ENCODE measurements around the gene SLC9A1. TPM values are rescaled to one million over a fixed set of nuclear protein-coding genes. Genes with fewer than 3 reads are reported as not detected.

Gene SLC9A1
- total RNA-seq, 4 donors from 2014 or later = 7.3 to 16.0 (median 10.9) TPM

DNA sequence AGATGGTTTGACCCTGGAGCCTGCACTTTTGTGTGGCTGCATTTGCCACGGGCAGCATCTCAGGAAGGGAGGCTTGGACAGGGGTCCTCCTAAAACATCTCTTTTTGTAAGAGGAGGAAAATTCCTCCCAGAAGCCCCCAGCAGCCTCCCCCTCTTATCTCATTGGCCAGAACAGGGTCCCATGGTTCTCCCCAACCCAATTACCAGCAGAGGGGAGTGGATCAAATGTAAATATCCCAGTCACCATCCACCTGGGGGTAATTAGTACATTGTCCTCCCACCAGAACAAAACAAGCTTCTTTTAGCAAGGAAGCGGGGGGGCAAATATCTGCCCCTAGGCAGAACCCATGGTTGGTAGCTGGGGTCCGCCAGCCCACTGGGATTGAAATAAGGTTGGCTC is 97.5 kb downstream of the SLC9A1 start:
- TF ChIP-seq, protein P1, sequence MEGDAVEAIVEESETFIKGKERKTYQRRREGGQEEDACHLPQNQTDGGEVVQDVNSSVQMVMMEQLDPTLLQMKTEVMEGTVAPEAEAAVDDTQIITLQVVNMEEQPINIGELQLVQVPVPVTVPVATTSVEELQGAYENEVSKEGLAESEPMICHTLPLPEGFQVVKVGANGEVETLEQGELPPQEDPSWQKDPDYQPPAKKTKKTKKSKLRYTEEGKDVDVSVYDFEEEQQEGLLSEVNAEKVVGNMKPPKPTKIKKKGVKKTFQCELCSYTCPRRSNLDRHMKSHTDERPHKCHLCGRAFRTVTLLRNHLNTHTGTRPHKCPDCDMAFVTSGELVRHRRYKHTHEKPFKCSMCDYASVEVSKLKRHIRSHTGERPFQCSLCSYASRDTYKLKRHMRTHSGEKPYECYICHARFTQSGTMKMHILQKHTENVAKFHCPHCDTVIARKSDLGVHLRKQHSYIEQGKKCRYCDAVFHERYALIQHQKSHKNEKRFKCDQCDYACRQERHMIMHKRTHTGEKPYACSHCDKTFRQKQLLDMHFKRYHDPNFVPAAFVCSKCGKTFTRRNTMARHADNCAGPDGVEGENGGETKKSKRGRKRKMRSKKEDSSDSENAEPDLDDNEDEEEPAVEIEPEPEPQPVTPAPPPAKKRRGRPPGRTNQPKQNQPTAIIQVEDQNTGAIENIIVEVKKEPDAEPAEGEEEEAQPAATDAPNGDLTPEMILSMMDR (IDR thresholded peaks at IDR 0.05; ENCODE audit: low read depth) = no peak

GRCh38 chr1:27053977-27054753 is 100.8 kb downstream of the SLC9A1 start:
- TF ChIP-seq, protein P1 (IDR thresholded peaks at IDR 0.05; ENCODE audit: low read depth) = no peak

DNA sequence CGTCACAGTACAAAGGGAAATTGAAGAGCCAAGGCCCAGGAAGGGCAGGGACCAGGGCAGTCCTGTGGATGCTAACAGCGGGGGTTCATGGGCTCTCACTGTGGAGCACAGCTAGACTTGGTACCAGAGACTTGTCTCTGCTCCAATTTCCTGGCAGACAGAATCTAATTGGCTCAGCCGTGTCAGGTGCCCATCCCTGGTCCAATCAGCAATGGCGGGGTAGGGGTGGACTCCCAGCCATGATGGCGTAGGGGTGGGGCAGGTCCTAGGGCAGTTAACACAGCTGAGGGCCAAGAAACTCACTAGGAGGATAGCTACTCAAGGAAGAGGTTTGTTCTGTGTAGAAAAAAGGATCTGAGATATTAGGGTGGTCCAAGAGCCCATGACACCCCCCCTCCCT is 102.4 kb downstream of the SLC9A1 start:
- TF ChIP-seq, protein P1 (IDR thresholded peaks at IDR 0.05; ENCODE audit: low read depth) = no peak

DNA sequence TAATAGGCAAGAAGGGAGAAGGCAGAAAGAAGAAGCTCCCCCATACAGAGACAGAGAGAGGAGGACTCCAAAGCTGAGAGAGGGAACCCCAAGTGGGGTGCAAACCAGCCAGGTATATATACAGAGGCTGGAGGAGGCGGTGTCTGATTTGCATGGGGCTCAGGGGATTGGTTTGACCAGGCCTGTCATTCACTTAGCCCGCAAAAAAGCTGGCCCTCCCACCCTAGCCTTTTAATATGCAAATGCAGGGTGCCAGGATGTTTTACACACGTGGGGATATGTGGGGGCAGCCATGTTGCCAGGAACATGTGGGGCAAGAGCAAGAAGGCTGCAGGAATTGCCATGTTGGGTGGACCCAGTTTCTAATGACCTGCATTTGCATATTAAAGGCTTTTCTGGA is 105.3 kb downstream of the SLC9A1 start:
- TF ChIP-seq, protein P1 (IDR thresholded peaks at IDR 0.05; ENCODE audit: low read depth) = no peak

DNA sequence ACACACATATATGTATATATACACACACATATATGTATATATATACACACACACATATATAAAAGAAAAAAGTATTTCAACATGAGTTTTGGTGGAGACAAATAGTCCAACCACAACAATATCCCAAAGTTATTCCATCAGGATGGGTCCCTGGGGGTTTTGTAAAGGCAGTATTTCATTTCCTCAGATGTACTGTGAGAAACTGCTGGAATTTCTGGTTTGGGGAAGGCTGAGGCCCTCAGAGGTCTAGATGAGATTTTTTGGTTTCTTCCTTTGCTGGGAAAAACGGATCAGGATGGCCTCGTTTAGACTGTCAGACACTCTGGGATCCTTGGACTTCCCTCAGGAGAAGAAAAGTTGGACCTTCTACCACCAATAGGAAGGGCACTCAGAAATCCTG is 105.8 kb downstream of the SLC9A1 start:
- TF ChIP-seq, protein P1 (IDR thresholded peaks at IDR 0.05; ENCODE audit: low read depth) = no peak

Other genes with a start within 250 kb of the SLC9A1 start
- not detected for gene NR0B2, start 241.2 kb downstream of the SLC9A1 start, total RNA-seq
- gene NUDC, start 233.4 kb downstream of the SLC9A1 start, total RNA-seq = 10 to 100 TPM; 29.7 to 51.4 (median 37.1) TPM
- gene KDF1, start 194.7 kb downstream of the SLC9A1 start, total RNA-seq = not detected
- 1 to 10 TPM in 3 of 4 donors, under 1 TPM in 1; 0.34 to 3.8 (median 1.7) TPM for gene TRNP1, start 161.4 kb downstream of the SLC9A1 start, total RNA-seq
- 10 to 100 TPM in 1 of 4 donors, 1 to 10 TPM in 2, under 1 TPM in 1; 0.85 to 10.5 (median 2.6) TPM for gene TENT5B, start 142.3 kb downstream of the SLC9A1 start, total RNA-seq
- gene WDTC1, start 79.5 kb upstream of the SLC9A1 start, total RNA-seq = 10 to 100 TPM; 21.4 to 40.9 (median 27.9) TPM
- 10 to 100 TPM; 15.9 to 23.7 (median 18.9) TPM for gene TMEM222, start 167.0 kb upstream of the SLC9A1 start, total RNA-seq
- gene SYTL1, start 186.9 kb upstream of the SLC9A1 start, total RNA-seq = 1 to 10 TPM in 2 of 4 donors, under 1 TPM in 1, not detected in 1; 0.94 to 1.9 (median 1.1) TPM
- gene MAP3K6, start 211.8 kb upstream of the SLC9A1 start, total RNA-seq = 100 to 1,000 TPM in 1 of 4 donors, 10 to 100 TPM in 3; 26.4 to 129 (median 35.1) TPM
- gene FCN3, start 219.7 kb upstream of the SLC9A1 start, total RNA-seq = 100 to 1,000 TPM in 1 of 4 donors, 10 to 100 TPM in 1, 1 to 10 TPM in 2; 2.0 to 247 (median 19.1) TPM
- gene CD164L2, start 228.2 kb upstream of the SLC9A1 start, total RNA-seq = not detected
- gene GPR3, start 237.5 kb upstream of the SLC9A1 start, total RNA-seq = under 1 TPM in 2 of 4 donors, not detected in 2; 0.51 to 0.66 TPM